ENCODE measurements around the gene DYDC1. TPM values are rescaled to one million over a fixed set of nuclear protein-coding genes. Genes with fewer than 3 reads are reported as not detected.
A peak's percentile ranks its signal among the peaks of the same experiment; 100 is the strongest.

DYDC1 gene
- total RNA-seq, 4 donors from 2014 or later, result not detected

GRCh38 chr10:80356989-80357850 is 665 bp upstream of the DYDC1 start:
- intact Hi-C loops (cut with DNase I), result no loop called here
- no peaks in the 10 kb centered on the region for H3K36me3 ChIP-seq
- H3K9me3 ChIP-seq, result no peaks in the 10 kb centered on the region
- peaks cover 0 to 44% (median 0%) of the 10 kb centered on the region in 4 donors for H3K27me3 ChIP-seq
- H3K4me3 ChIP-seq, result peak overlapping the region in 3 of 4 donors; percentile 44 to 62 (median 47)
- H3K4me1 ChIP-seq, result peaks cover 15 to 18% (median 16%) of the 10 kb centered on the region in 3 donors
- H3K27ac ChIP-seq, result no peak overlapping the region
- no peak for TF ChIP-seq CTCF (IDR thresholded peaks at IDR 0.05)
- TF ChIP-seq POLR2A (IDR thresholded peaks at IDR 0.05), result no peak
- DNase-seq, result no peak
- 6 to 8% methylated on average over 43 to 46 of the region's 50 CpGs for whole genome bisulfite sequencing, 2 donors

GRCh38 chr10:80351220-80351619 is 5.3 kb downstream of the DYDC1 start:
- 92 to 98% methylated on average over 3 of the region's 3 CpGs for WGBS, 2 donors
- H3K9me3 ChIP-seq, result no peaks in the 10 kb centered on the region
- no peak for TF ChIP-seq POLR2A (IDR thresholded peaks at IDR 0.05)
- TF ChIP-seq CTCF (IDR thresholded peaks at IDR 0.05), result no peak
- no peak for DNase-seq
- no peaks in the 10 kb centered on the region for H3K36me3 ChIP-seq
- intact Hi-C loops (cut with DNase I), result no loop called here
- peaks cover 1 to 2% (median 1%) of the 10 kb centered on the region in 3 donors for H3K4me1 ChIP-seq
- H3K4me3 ChIP-seq, result no peak overlapping the region
- H3K27me3 ChIP-seq, result peaks cover 0 to 23% (median 0%) of the 10 kb centered on the region in 4 donors
- no peak overlapping the region for H3K27ac ChIP-seq

- Histone ChIP-seq H3K27me3 (peaks cover 0 to 17% (median 0%) of the 10 kb centered on the region in 4 donors), H3K36me3 (no peaks in the 10 kb centered on the region), H3K27ac (no peak overlapping the region), H3K4me1 (no peaks in the 10 kb centered on the region), H3K4me3 (no peak overlapping the region), H3K9me3 (no peaks in the 10 kb centered on the region)
- intact Hi-C loops (cut with DNase I), result no loop called here
- no peak for TF ChIP-seq CTCF (IDR thresholded peaks at IDR 0.05)
- TF ChIP-seq POLR2A (IDR thresholded peaks at IDR 0.05), result no peak
- 53 to 78% methylated on average over 3 of the region's 3 CpGs for WGBS, 2 donors
- DNase-seq, result no peak
These were observed 6.3 kb downstream of the DYDC1 start for GRCh38 chr10:80350251-80350650.

- no peak for DNase-seq
- Histone ChIP-seq H3K4me1 (no peaks in the 10 kb centered on the region), H3K9me3 (no peaks in the 10 kb centered on the region), H3K4me3 (no peak overlapping the region), H3K27ac (no peak overlapping the region), H3K36me3 (no peaks in the 10 kb centered on the region), H3K27me3 (no peaks in the 10 kb centered on the region)
- no peak for TF ChIP-seq POLR2A (IDR thresholded peaks at IDR 0.05)
- TF ChIP-seq CTCF (IDR thresholded peaks at IDR 0.05), result no peak
- intact Hi-C loops (cut with DNase I), result no loop called here
- 38 to 56% methylated on average over 2 of the region's 2 CpGs for WGBS, 2 donors
These were observed 11.6 kb downstream of the DYDC1 start for GRCh38 chr10:80344912-80345311.

- WGBS, 2 donors, result 69 to 82% methylated on average over 1 of the region's 1 CpG
These were observed 12.3 kb downstream of the DYDC1 start for GRCh38 chr10:80344276-80344675.

More at GRCh38 chr10:80344276-80344675, 12.3 kb downstream of the DYDC1 start:
- H3K4me1 ChIP-seq, result no peaks in the 10 kb centered on the region
- intact Hi-C loops (cut with DNase I), result no loop called here
- H3K27ac ChIP-seq, result no peak overlapping the region
- H3K9me3 ChIP-seq, result no peaks in the 10 kb centered on the region
- no peaks in the 10 kb centered on the region for H3K27me3 ChIP-seq
- no peak for DNase-seq
- H3K36me3 ChIP-seq, result no peaks in the 10 kb centered on the region
- no peak overlapping the region for H3K4me3 ChIP-seq
- TF ChIP-seq CTCF (IDR thresholded peaks at IDR 0.05) (no peak), POLR2A (IDR thresholded peaks at IDR 0.05) (no peak)
